ENCODE results near the gene ZFPM1. TPM values are rescaled to one million over a fixed set of nuclear protein-coding genes. Genes with fewer than 3 reads are reported as not detected.

The ZFPM1 gene
- total RNA-seq, 1 experiment from 2014 or later = 3.9 TPM

DNA sequence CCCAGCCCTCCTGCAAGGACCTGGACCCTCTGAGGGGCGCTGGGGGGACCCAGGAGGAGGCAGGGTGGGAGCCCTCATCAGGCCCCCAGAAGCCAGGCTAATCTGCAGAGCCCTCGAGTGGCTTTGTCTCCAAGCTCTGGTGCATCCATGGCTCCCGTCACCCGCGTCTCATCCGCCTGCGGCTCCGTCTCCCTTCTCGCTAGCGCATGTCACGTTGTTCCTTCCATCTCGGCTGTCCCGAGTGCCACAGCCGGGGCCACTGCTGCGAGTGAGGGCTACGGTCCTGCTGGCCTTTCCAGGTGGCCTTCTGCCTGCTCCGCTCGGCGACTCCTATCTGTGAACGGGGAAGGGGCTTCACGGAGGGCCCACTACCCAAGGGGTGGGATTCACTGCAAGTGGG lies 53.6 kb downstream of the ZFPM1 start:
- no peak for ATAC-seq
- CTCF ChIA-PET = no interaction called here
- Histone ChIP-seq H3K27me3 (ENCODE audit: control insufficient read depth, insufficient read depth, low read length) (no peaks in the 10 kb centered on the region), H3K9me3 (ENCODE audit: control insufficient read depth, insufficient read depth, low read depth, low read length) (no peaks in the 10 kb centered on the region), H3K4me1 (ENCODE audit: control insufficient read depth, insufficient read depth, low read length) (peaks cover 4% of the 10 kb centered on the region; the same call in 1 of the 2 replicates), H3K4me3 (ENCODE audit: low read depth in 2 of 2, low read length in 2 of 2) (no peak overlapping the region), H3K36me3 (ENCODE audit: control insufficient read depth, insufficient read depth, low read length) (no peaks in the 10 kb centered on the region), H3K27ac (ENCODE audit: low read length) (no peak overlapping the region)
- in situ Hi-C loops (cut with HindIII; ENCODE audit: low pct_unique_long_range_greater_than_20kb, low sequenced_read_pairs) = no loop called here
- POLR2A ChIA-PET = no interaction called here
- BruUV-seq (replicated peaks) = no TSS peak
- DNase-seq (ENCODE audit: low read depth, low spot score) = no peak
- intact Hi-C loops (cut with micrococcal nuclease; ENCODE audit: unreplicated experiment) = no loop called here
- TF ChIP-seq POLR2AphosphoS5 (IDR thresholded peaks at IDR 0.05; ENCODE audit: low read depth, low read length) (no peak), TCF7L2 (IDR thresholded peaks at IDR 0.05; ENCODE audit: low read depth, low read length) (no peak), SIN3A (IDR thresholded peaks at IDR 0.05; ENCODE audit: borderline replicate concordance, insufficient read depth, low read depth, low read length) (no peak)
- TF ChIP-seq, protein P1, sequence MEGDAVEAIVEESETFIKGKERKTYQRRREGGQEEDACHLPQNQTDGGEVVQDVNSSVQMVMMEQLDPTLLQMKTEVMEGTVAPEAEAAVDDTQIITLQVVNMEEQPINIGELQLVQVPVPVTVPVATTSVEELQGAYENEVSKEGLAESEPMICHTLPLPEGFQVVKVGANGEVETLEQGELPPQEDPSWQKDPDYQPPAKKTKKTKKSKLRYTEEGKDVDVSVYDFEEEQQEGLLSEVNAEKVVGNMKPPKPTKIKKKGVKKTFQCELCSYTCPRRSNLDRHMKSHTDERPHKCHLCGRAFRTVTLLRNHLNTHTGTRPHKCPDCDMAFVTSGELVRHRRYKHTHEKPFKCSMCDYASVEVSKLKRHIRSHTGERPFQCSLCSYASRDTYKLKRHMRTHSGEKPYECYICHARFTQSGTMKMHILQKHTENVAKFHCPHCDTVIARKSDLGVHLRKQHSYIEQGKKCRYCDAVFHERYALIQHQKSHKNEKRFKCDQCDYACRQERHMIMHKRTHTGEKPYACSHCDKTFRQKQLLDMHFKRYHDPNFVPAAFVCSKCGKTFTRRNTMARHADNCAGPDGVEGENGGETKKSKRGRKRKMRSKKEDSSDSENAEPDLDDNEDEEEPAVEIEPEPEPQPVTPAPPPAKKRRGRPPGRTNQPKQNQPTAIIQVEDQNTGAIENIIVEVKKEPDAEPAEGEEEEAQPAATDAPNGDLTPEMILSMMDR (IDR thresholded peaks at IDR 0.05) = no peak
- TF ChIP-seq, protein P2, sequence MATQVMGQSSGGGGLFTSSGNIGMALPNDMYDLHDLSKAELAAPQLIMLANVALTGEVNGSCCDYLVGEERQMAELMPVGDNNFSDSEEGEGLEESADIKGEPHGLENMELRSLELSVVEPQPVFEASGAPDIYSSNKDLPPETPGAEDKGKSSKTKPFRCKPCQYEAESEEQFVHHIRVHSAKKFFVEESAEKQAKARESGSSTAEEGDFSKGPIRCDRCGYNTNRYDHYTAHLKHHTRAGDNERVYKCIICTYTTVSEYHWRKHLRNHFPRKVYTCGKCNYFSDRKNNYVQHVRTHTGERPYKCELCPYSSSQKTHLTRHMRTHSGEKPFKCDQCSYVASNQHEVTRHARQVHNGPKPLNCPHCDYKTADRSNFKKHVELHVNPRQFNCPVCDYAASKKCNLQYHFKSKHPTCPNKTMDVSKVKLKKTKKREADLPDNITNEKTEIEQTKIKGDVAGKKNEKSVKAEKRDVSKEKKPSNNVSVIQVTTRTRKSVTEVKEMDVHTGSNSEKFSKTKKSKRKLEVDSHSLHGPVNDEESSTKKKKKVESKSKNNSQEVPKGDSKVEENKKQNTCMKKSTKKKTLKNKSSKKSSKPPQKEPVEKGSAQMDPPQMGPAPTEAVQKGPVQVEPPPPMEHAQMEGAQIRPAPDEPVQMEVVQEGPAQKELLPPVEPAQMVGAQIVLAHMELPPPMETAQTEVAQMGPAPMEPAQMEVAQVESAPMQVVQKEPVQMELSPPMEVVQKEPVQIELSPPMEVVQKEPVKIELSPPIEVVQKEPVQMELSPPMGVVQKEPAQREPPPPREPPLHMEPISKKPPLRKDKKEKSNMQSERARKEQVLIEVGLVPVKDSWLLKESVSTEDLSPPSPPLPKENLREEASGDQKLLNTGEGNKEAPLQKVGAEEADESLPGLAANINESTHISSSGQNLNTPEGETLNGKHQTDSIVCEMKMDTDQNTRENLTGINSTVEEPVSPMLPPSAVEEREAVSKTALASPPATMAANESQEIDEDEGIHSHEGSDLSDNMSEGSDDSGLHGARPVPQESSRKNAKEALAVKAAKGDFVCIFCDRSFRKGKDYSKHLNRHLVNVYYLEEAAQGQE (IDR thresholded peaks at IDR 0.05; ENCODE audit: insufficient read depth in 1 of 2, low read depth in 2 of 2, low read length in 1 of 2) = no peak

DNA sequence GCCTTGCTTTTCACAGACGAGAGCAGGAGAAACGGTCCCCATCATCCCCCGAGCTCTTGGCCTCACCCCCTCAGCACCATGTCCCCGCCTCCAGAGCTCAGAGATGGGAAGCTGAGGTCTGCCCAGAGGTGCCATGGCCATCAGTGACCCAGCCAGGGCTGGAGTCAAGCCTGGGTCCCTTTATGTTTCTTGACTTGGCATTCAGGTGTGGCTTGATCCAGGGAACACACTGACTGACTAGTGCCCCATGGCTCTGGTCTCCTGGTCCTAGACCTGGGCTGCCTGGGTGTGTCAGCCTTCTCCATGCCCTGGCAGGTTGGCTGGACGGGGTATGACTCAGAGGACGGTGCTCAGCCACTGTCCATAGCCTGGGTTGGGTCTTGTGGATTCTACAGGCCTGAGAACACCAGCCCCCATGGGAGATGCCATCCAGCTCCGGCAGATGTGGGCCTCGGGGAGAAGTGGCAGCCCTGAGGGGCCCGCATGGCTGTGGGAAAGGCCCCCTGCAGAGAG lies 54.2 kb downstream of the ZFPM1 start:
- ATAC-seq (no peak), DNase-seq (ENCODE audit: low read depth, low spot score) (no peak)
- BruUV-seq (replicated peaks) = no TSS peak
- ChIA-PET POLR2A (no interaction called here), CTCF (no interaction called here)
- Histone ChIP-seq H3K4me1 (ENCODE audit: control insufficient read depth, insufficient read depth, low read length) (peaks cover 4% of the 10 kb centered on the region; the same call in 1 of the 2 replicates), H3K27ac (ENCODE audit: low read length) (no peak overlapping the region), H3K9me3 (ENCODE audit: control insufficient read depth, insufficient read depth, low read depth, low read length) (no peaks in the 10 kb centered on the region), H3K4me3 (ENCODE audit: low read depth in 2 of 2, low read length in 2 of 2) (no peak overlapping the region), H3K36me3 (ENCODE audit: control insufficient read depth, insufficient read depth, low read length) (no peaks in the 10 kb centered on the region), H3K27me3 (ENCODE audit: control insufficient read depth, insufficient read depth, low read length) (no peaks in the 10 kb centered on the region)
- intact Hi-C loops (cut with micrococcal nuclease; ENCODE audit: unreplicated experiment) (no loop called here), in situ Hi-C loops (cut with HindIII; ENCODE audit: low pct_unique_long_range_greater_than_20kb, low sequenced_read_pairs) (no loop called here)
- TF ChIP-seq, protein P2 (IDR thresholded peaks at IDR 0.05; ENCODE audit: insufficient read depth in 1 of 2, low read depth in 2 of 2, low read length in 1 of 2) = no peak
- TF ChIP-seq POLR2AphosphoS5 (IDR thresholded peaks at IDR 0.05; ENCODE audit: low read depth, low read length) (no peak), SIN3A (IDR thresholded peaks at IDR 0.05; ENCODE audit: borderline replicate concordance, insufficient read depth, low read depth, low read length) (no peak), TCF7L2 (IDR thresholded peaks at IDR 0.05; ENCODE audit: low read depth, low read length) (no peak)
- TF ChIP-seq, protein P1 (IDR thresholded peaks at IDR 0.05) = no peak

All from Panc1 (cell line).